CD4-positive, CD25-positive, alpha-beta regulatory T cell (primary cell): ENCODE results near the gene TMEM44. TPM values are rescaled to one million over a fixed set of nuclear protein-coding genes. Genes with fewer than 3 reads are reported as not detected.
A peak's percentile ranks its signal among the peaks of the same experiment; 100 is the strongest.

ENCODE experiments used
- ATAC-seq, 2 donors: fragments of 150-1000 bp; cut with Tn5 transposase; one replicate each; pipeline ENCODE4 v1.10.0; 2021; ENCODE audit warnings: low read depth in 2 of 2, moderate number of reproducible peaks in 2 of 2, moderate library complexity in 1 of 2
- DNase-seq, 3 donors: peaks; one replicate each; pipeline versions ENCODE4 v3.0.0 to v3.0.0-alpha.2; 2012 to 2022; ENCODE audit warnings: mixed read lengths in 1 of 3
- H3K27ac ChIP-seq: one replicate; pipeline ENCODE4 v1.7.0; 2013; ENCODE audit warnings: mild to moderate bottlenecking, low read length; ENCODE audit not compliant: insufficient read depth, poor library complexity, severe bottlenecking
- H3K27me3 ChIP-seq: one replicate; pipeline ENCODE4 v1.7.0; 2013; ENCODE audit warnings: low read length; ENCODE audit not compliant: control insufficient read depth, insufficient read depth
- H3K36me3 ChIP-seq: one replicate; pipeline ENCODE4 v1.7.0; 2013; ENCODE audit warnings: mild to moderate bottlenecking, low read length, moderate library complexity; ENCODE audit not compliant: control insufficient read depth, insufficient read depth
- H3K4me1 ChIP-seq: 2 replicates; pipeline ENCODE4 v1.7.0; 2013; ENCODE audit warnings: mild to moderate bottlenecking, low read length; ENCODE audit not compliant: insufficient read depth, control insufficient read depth, poor library complexity, severe bottlenecking
- H3K4me3 ChIP-seq: one replicate; pipeline ENCODE4 v1.7.0; 2013; ENCODE audit warnings: low read depth, mild to moderate bottlenecking, low read length, moderate library complexity
- H3K9me3 ChIP-seq, 2 experiments: 1 replicate in 1 of 2; 2 replicates in 1 of 2; pipeline ENCODE4 v1.7.0; 2013; ENCODE audit warnings: low read length in 2 of 2, mild to moderate bottlenecking in 1 of 2, moderate library complexity in 1 of 2; ENCODE audit not compliant: control insufficient read depth in 2 of 2
- H3K27ac Mint-ChIP-seq, 3 donors: one replicate each; pipeline ENCODE4 v1.8.0; 2020 to 2022; ENCODE audit warnings: mild to moderate bottlenecking in 3 of 3, mixed read lengths in 3 of 3, moderate library complexity in 2 of 3
- H3K27me3 Mint-ChIP-seq: one replicate; pipeline ENCODE4 v1.8.0; 2022; ENCODE audit warnings: mild to moderate bottlenecking, mixed read lengths
- H3K36me3 Mint-ChIP-seq: one replicate; pipeline ENCODE4 v1.8.0; 2020; ENCODE audit warnings: mixed read lengths
- H3K4me1 Mint-ChIP-seq, 4 donors: one replicate each; pipeline ENCODE4 v1.8.0; 2020 to 2022; ENCODE audit warnings: mixed read lengths in 4 of 4, mild to moderate bottlenecking in 1 of 4
- H3K4me3 Mint-ChIP-seq, 4 donors: one replicate each; pipeline ENCODE4 v1.8.0; 2020 to 2022; ENCODE audit warnings: mild to moderate bottlenecking in 4 of 4, mixed read lengths in 4 of 4, moderate library complexity in 3 of 4
- H3K9me3 Mint-ChIP-seq, 7 donors: one replicate each; pipeline ENCODE4 v1.8.0; 2020 to 2022; ENCODE audit warnings: mixed read lengths in 7 of 7, mild to moderate bottlenecking in 3 of 7, moderate library complexity in 2 of 7
- polyA plus RNA-seq, 4 donors: library from polyadenylated mRNA; unstranded; fragments of 300-500 nt; fragmentation: Illumina TruSeq; gene quantifications; one replicate each; pipeline ENCODE4 v1.2.3, GENCODE V29; 2021
- total RNA-seq: library from RNA; stranded (reverse); gene quantifications from one replicate; pipeline ENCODE4 v1.2.3, GENCODE V29; 2022

TMEM44 gene
- total and polyA plus RNA-seq, 5 donors from 2014 or later = 0.41 to 5.5 (median 0.75) TPM

DNA sequence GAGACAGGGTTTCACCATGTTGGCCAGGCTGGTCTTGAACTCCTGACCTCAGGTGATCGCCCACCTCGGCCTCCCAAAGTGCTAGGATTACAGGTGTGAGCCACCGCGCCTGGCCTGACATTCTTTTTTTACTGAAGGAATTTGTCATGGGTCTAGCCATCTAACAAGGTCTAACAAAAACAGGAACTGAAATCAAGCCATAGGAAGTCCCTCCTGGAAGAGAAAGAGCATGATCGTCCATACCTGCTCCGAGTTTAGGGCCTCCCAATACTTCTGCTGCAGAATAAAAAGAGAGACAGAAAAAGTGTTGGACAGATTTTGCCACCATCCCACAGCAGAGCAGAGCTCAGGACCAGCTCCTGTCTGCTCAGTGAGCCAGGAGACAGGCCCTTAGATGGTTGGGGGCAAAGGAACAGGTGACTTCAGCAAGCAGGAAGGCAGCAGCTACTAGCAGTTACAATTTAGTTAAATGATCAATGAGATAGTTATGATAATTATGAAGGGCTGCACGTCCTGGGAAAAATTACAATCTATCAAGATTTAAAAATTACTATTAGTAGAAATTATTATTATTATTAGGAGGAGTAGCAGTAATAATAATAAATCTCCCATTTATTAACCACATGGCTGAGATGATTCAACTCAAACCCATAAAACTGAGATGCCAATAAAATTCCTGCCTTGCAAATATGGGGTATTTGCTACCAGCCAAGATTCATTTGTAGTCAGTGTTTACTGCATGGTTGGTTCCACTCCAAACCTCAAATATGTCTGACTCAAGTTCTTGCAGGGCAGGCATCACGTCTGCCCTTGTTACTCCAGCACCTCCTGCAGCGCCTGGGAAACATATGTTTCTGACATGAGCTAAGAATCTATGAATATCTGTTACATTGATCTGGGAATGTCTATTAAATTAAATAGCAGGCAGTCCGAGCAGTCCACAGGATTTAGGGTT is 40.1 kb downstream of the TMEM44 start:
- ATAC-seq = no peak
- Mint-ChIP-seq H3K4me1 (peaks cover 0 to 6% (median 6%) of the 10 kb centered on the region in 4 donors), H3K4me3 (no peak overlapping the region), H3K27ac (no peak overlapping the region), H3K36me3 (no peaks in the 10 kb centered on the region), H3K27me3 (no peaks in the 10 kb centered on the region), H3K9me3 (no peaks in the 10 kb centered on the region)
- no peaks in the 10 kb centered on the region for H3K9me3 ChIP-seq
- H3K27ac ChIP-seq = no peak overlapping the region
- H3K4me1 ChIP-seq = no peaks in the 10 kb centered on the region
- H3K36me3 ChIP-seq = no peaks in the 10 kb centered on the region
- DNase-seq = no peak
- H3K27me3 ChIP-seq = no peaks in the 10 kb centered on the region
- no peak overlapping the region for H3K4me3 ChIP-seq

GRCh38 chr3:194588741-194589140 is 44.5 kb downstream of the TMEM44 start:
- Histone ChIP-seq H3K36me3 (no peaks in the 10 kb centered on the region), H3K9me3 (no peaks in the 10 kb centered on the region), H3K27me3 (no peaks in the 10 kb centered on the region), H3K4me1 (peaks cover 10% of the 10 kb centered on the region), H3K4me3 (no peak overlapping the region), H3K27ac (no peak overlapping the region)
- no peaks in the 10 kb centered on the region for H3K27me3 Mint-ChIP-seq
- H3K4me1 Mint-ChIP-seq = peaks cover 15 to 32% (median 20%) of the 10 kb centered on the region in 4 donors
- DNase-seq (no peak), ATAC-seq (no peak)
- peaks cover 0 to 12% (median 3%) of the 10 kb centered on the region in 7 donors for H3K9me3 Mint-ChIP-seq
- peak overlapping the region in 1 of 3 donors; percentile 26 for H3K27ac Mint-ChIP-seq
- H3K4me3 Mint-ChIP-seq = peak overlapping the region in 1 of 4 donors; percentile 73
- H3K36me3 Mint-ChIP-seq = no peaks in the 10 kb centered on the region

DNA sequence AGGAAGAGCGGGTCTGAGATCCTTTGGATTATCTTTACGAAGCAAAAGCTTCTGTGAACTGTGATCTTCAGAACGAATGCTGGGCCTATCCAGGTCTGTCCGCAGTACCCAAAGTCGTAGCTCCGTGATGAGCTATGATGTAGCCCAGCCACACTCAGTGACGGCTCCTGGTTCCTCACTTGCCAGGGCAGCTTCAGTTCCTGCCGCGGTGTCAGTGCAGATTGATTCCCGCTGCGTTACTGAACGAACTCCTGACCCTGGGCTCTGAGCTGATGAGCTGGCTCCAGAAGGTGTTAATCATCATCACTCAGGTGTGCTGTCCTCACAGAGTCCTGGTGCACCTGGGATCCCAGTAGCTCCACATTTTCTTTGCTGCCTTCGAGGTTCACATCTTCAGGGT is 45.0 kb downstream of the TMEM44 start:
- Mint-ChIP-seq H3K27me3 (no peaks in the 10 kb centered on the region), H3K4me1 (peaks cover 15 to 32% (median 20%) of the 10 kb centered on the region in 4 donors), H3K4me3 (peak overlapping the region in 1 of 4 donors; percentile 71), H3K36me3 (no peaks in the 10 kb centered on the region), H3K9me3 (peaks cover 0 to 12% (median 3%) of the 10 kb centered on the region in 7 donors), H3K27ac (no peak overlapping the region)
- H3K9me3 ChIP-seq = no peaks in the 10 kb centered on the region
- ATAC-seq (no peak), DNase-seq (no peak)
- no peak overlapping the region for H3K4me3 ChIP-seq
- H3K27me3 ChIP-seq = no peaks in the 10 kb centered on the region
- no peaks in the 10 kb centered on the region for H3K36me3 ChIP-seq
- no peak overlapping the region for H3K27ac ChIP-seq
- H3K4me1 ChIP-seq = peaks cover 13% of the 10 kb centered on the region

DNA sequence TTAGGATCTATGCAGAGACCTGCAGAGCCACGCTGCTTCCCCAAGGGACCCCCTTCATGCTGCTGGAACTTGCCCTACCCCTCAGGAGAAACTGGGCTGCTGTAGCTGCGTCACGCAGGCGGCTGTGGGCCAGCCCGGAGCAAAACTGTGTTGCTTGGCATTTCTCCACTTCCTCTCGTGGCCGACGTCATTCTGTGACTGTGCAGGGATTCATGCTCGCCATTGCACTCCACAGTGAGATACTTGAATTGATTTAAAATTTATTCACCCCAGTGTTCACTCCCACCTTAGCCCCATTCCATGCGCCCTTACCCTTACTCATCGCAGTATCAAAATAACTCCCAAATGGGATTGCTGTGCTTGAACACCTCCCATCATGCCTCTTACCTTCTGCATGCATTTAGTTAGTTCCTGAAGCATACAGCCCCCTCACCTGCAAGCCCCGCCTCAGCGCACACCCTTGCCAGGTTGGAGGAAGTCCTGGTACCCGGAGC is 45.7 kb downstream of the TMEM44 start:
- no peak for ATAC-seq

GRCh38 chr3:194586836-194587235 is 46.4 kb downstream of the TMEM44 start:
- H3K4me1 ChIP-seq = peaks cover 13% of the 10 kb centered on the region
- Mint-ChIP-seq H3K27ac (peak overlapping the region; percentile 39 to 76 (median 68)), H3K27me3 (peaks cover 3% of the 10 kb centered on the region), H3K36me3 (no peaks in the 10 kb centered on the region), H3K9me3 (peaks cover 0 to 12% (median 3%) of the 10 kb centered on the region in 7 donors), H3K4me3 (peak overlapping the region in 3 of 4 donors; percentile 8 to 71 (median 8)), H3K4me1 (peaks cover 15 to 32% (median 20%) of the 10 kb centered on the region in 4 donors)
- H3K4me3 ChIP-seq = no peak overlapping the region
- no peaks in the 10 kb centered on the region for H3K9me3 ChIP-seq
- no peaks in the 10 kb centered on the region for H3K27me3 ChIP-seq
- no peak for DNase-seq
- no peak for ATAC-seq
- H3K36me3 ChIP-seq = no peaks in the 10 kb centered on the region
- H3K27ac ChIP-seq = no peak overlapping the region

More for the DNA sequence above, 45.7 kb downstream of the TMEM44 start:
- Mint-ChIP-seq H3K9me3 (peaks cover 0 to 12% (median 3%) of the 10 kb centered on the region in 7 donors), H3K27me3 (no peaks in the 10 kb centered on the region), H3K36me3 (no peaks in the 10 kb centered on the region), H3K27ac (peak overlapping the region in 1 of 3 donors; percentile 76), H3K4me1 (peaks cover 15 to 32% (median 20%) of the 10 kb centered on the region in 4 donors), H3K4me3 (peak overlapping the region in 1 of 4 donors; percentile 71)
- Histone ChIP-seq H3K27ac (no peak overlapping the region), H3K4me3 (no peak overlapping the region), H3K4me1 (peaks cover 13% of the 10 kb centered on the region), H3K27me3 (no peaks in the 10 kb centered on the region), H3K9me3 (no peaks in the 10 kb centered on the region), H3K36me3 (no peaks in the 10 kb centered on the region)
- no peak for DNase-seq

GRCh38 chr3:194585880-194586281 is 47.3 kb downstream of the TMEM44 start:
- Histone ChIP-seq H3K4me1 (peaks cover 13% of the 10 kb centered on the region), H3K27me3 (no peaks in the 10 kb centered on the region), H3K4me3 (no peak overlapping the region), H3K9me3 (no peaks in the 10 kb centered on the region), H3K36me3 (no peaks in the 10 kb centered on the region), H3K27ac (no peak overlapping the region)
- ATAC-seq = no peak
- peaks cover 9% of the 10 kb centered on the region for H3K27me3 Mint-ChIP-seq
- peaks cover 15 to 32% (median 20%) of the 10 kb centered on the region in 4 donors for H3K4me1 Mint-ChIP-seq
- H3K36me3 Mint-ChIP-seq = no peaks in the 10 kb centered on the region
- H3K27ac Mint-ChIP-seq = peak overlapping the region in 1 of 3 donors; percentile 4
- peaks cover 0 to 12% (median 3%) of the 10 kb centered on the region in 7 donors for H3K9me3 Mint-ChIP-seq
- H3K4me3 Mint-ChIP-seq = peak overlapping the region; percentile 1 to 95 (median 75)
- no peak for DNase-seq

DNA sequence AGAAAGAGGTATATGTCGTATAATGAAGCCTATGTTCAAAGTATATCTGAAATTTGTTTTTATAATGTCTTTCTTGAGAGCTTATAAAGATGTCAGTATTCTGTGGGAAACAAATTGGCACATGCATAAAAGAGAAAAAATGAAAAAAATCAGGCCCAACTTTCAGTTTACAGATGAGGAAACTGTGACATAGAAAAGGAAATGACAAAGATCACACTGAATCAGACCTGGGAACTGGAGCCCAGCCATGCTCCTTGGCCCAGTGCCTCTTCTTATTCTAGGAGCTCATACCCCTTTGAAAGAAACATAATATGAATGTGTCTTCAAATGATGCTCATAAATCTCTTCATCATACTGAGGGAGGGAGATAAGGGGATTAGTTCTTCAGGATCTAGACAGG is 48.4 kb downstream of the TMEM44 start:
- peak overlapping the region; percentile 95 to 98 (median 96) for H3K4me3 Mint-ChIP-seq
- Histone ChIP-seq H3K9me3 (no peaks in the 10 kb centered on the region), H3K4me3 (peak overlapping the region; percentile 93), H3K4me1 (peaks cover 13% of the 10 kb centered on the region), H3K36me3 (no peaks in the 10 kb centered on the region), H3K27ac (no peak overlapping the region), H3K27me3 (no peaks in the 10 kb centered on the region)
- H3K27ac Mint-ChIP-seq = peak overlapping the region; percentile 71 to 99 (median 98)
- DNase-seq = peak in 1 of 3 donors; percentile 27
- peaks cover 15 to 32% (median 20%) of the 10 kb centered on the region in 4 donors for H3K4me1 Mint-ChIP-seq
- peaks cover 9% of the 10 kb centered on the region for H3K27me3 Mint-ChIP-seq
- no peaks in the 10 kb centered on the region for H3K36me3 Mint-ChIP-seq
- peaks cover 0 to 12% (median 3%) of the 10 kb centered on the region in 7 donors for H3K9me3 Mint-ChIP-seq
- no peak for ATAC-seq
